22Rv1 (cell line): Measurements from ENCODE around the gene HOXD9.
A peak's percentile ranks its signal among the peaks of the same experiment; 100 is the strongest.

ENCODE experiments used
- H3K27ac ChIP-seq: fragments of 450-650 bp; 2 replicates; pipeline ENCODE4 v1.5.1; 2017
- CTCF ChIP-seq: fragments of 450-650 bp; IDR thresholded peaks from 2 replicates; pipeline ENCODE4 v1.5.1; 2017; ENCODE audit warnings: mild to moderate bottlenecking
- ZFX ChIP-seq: fragments of 450-650 bp; IDR thresholded peaks from 2 replicates; pipeline ENCODE4 v1.6.1; 2017; ENCODE audit warnings: antibody characterized with exemption, borderline replicate concordance

Gene HOXD9

GRCh38 chr2:176092270-176093144 is 30.0 kb upstream of the HOXD9 start, which contains the start of gene HOXD13:
HOXD13 (plus strand) TSS chr2:176092721; CDS start chr2:176092891, 170 bp downstream.
- H3K27ac ChIP-seq, result no peak within 1 kb of the TSS
- no peak; the same call in 1 of the 2 replicates for TF ChIP-seq CTCF
- TF ChIP-seq ZFX, result no peak

GRCh38 chr2:176093145-176093897 is 29.2 kb upstream of the HOXD9 start:
- TF ChIP-seq CTCF (peak; percentile 37), ZFX (no peak)
- H3K27ac ChIP-seq, result no peak overlapping the region

GRCh38 chr2:176093898-176094249 is 28.6 kb upstream of the HOXD9 start:
- TF ChIP-seq CTCF (no peak), ZFX (no peak)
- H3K27ac ChIP-seq, result no peak overlapping the region

- TF ChIP-seq CTCF (no peak), ZFX (no peak)
- no peak overlapping the region for H3K27ac ChIP-seq
These were observed 28.2 kb upstream of the HOXD9 start for GRCh38 chr2:176094349-176094748.

- no peak for TF ChIP-seq CTCF
- no peak for TF ChIP-seq ZFX
- H3K27ac ChIP-seq, result no peak overlapping the region
These were observed 27.1 kb upstream of the HOXD9 start for GRCh38 chr2:176095421-176095820.

- no peak overlapping the region for H3K27ac ChIP-seq
- TF ChIP-seq CTCF (no peak), ZFX (no peak)
These were observed 26.1 kb upstream of the HOXD9 start for GRCh38 chr2:176096243-176096985.
